HepG2 (cell line): ENCODE results near the gene VSX1. TPM values are rescaled to one million over a fixed set of nuclear protein-coding genes. Genes with fewer than 3 reads are reported as not detected.
A peak's percentile ranks its signal among the peaks of the same experiment; 100 is the strongest.

Source experiments
- ATAC-seq: fragments of 200-7000 bp; cut with Tn5 transposase; 3 replicates; pipeline ENCODE4 v1.9.1; 2020; ENCODE audit warnings: mild to moderate bottlenecking, moderate library complexity
- BruUV-seq: library from RNA; stranded (reverse); fragments of 400-500 nt; replicated peaks from 2 replicates; lab custom pipeline; 2021; lab: Mats Ljungman, UMichigan
- CTCF ChIA-PET: fragments of 300-600 bp; formaldehyde crosslinking; extraction: SDS; loops from one replicate; lab custom pipeline; 2021; ENCODE audit warnings: low total read pairs, inconsistent platforms, low intra/inter-chr PET ratio; lab: Yijun Ruan, JAX
- POLR2A ChIA-PET: fragments of 350-600 bp; sonication (Branson Sonifier 250); formaldehyde crosslinking; loops from one replicate; lab custom pipeline; 2020; ENCODE audit warnings: antibody characterized with exemption, inconsistent platforms; lab: Yijun Ruan, JAX
- DNase-seq: peaks from one replicate; pipeline ENCODE4 v3.0.0-alpha.2; 2015; ENCODE audit warnings: low spot score
- FAIRE-seq: peaks from 3 replicates; lab custom pipeline; 2011; peaks lifted over from hg19 to GRCh38; lab: Jason Lieb, UNC
- H2AFZ ChIP-seq: one replicate; pipeline ENCODE4 v1.6.1; 2011; ENCODE audit warnings: low read length, inconsistent platforms
- H3K27ac ChIP-seq: fragments of 300-600 bp; 3 replicates; pipeline ENCODE4 v1.8.0; 2011; ENCODE audit warnings: mixed run types, mild to moderate bottlenecking, mixed read lengths, low read length, inconsistent platforms; ENCODE audit not compliant: insufficient read depth; ENCODE audit errors: extremely low read length
- H3K27me3 ChIP-seq, 2 experiments: fragments of 200-600 bp in 1 of 2; 2 replicates in 1 of 2; 3 replicates in 1 of 2; pipeline versions ENCODE4 v1.6.0 to v1.8.0; 2011; ENCODE audit warnings: low read length in 2 of 2, mild to moderate bottlenecking in 2 of 2, moderate library complexity in 2 of 2, inconsistent platforms in 1 of 2; ENCODE audit not compliant: insufficient read depth in 2 of 2, control insufficient read depth in 1 of 2
- H3K36me3 ChIP-seq, 2 experiments: fragments of 200-600 bp in 1 of 2; replicated peaks in 1 of 2; 2 replicates in 1 of 2; 3 replicates in 1 of 2; pipeline versions ENCODE4 v1.5.1 to v1.8.0; 2011; ENCODE audit warnings: low read length in 2 of 2, inconsistent platforms in 1 of 2; ENCODE audit not compliant: insufficient read depth in 2 of 2, control insufficient read depth in 1 of 2
- H3K4me1 ChIP-seq: 2 replicates; pipeline ENCODE4 v1.5.1; 2012; ENCODE audit warnings: low read length, inconsistent platforms; ENCODE audit not compliant: insufficient read depth
- H3K4me2 ChIP-seq: 2 replicates; pipeline ENCODE4 v1.6.0; 2011; ENCODE audit warnings: low read depth, low read length, inconsistent platforms
- H3K4me3 ChIP-seq, 3 experiments: fragments of 200-600 bp in 1 of 3; sonication (generic), shearing (Covaris generic) in 1 of 3; replicated peaks in 1 of 3; 2 replicates each; pipeline ENCODE4 v1.5.1; 2011 to 2016; ENCODE audit warnings: low read length in 3 of 3, inconsistent platforms in 2 of 3, low read depth in 2 of 3, mild to moderate bottlenecking in 2 of 3, control low read depth in 1 of 3, mixed read lengths in 1 of 3; ENCODE audit not compliant: insufficient read depth in 1 of 3
- H3K79me2 ChIP-seq: one replicate; pipeline ENCODE4 v1.6.1; 2011; ENCODE audit warnings: low read length, inconsistent platforms; ENCODE audit not compliant: insufficient read depth
- H3K9ac ChIP-seq: 2 replicates; pipeline ENCODE4 v1.6.0; 2011; ENCODE audit warnings: mild to moderate bottlenecking, low read depth, low read length, inconsistent platforms; ENCODE audit not compliant: insufficient read depth
- H3K9me3 ChIP-seq: 2 replicates; pipeline ENCODE4 v1.5.1; 2012; ENCODE audit warnings: mild to moderate bottlenecking, low read length
- H4K20me1 ChIP-seq: 2 replicates; pipeline ENCODE4 v1.6.0; 2011; ENCODE audit warnings: inconsistent platforms, mild to moderate bottlenecking, low read length, moderate library complexity; ENCODE audit not compliant: insufficient read depth
- DPF2 ChIP-seq: sonication (generic); formaldehyde crosslinking; IDR thresholded peaks from 2 replicates; pipeline ENCODE4 v1.4.0; 2020; ENCODE audit warnings: mild to moderate bottlenecking, low read depth, missing genetic modification reagents, borderline replicate concordance
- FOXK1 ChIP-seq: sonication (generic); formaldehyde crosslinking; IDR thresholded peaks from 2 replicates; pipeline ENCODE4 v1.4.0; 2020; ENCODE audit warnings: low read depth, missing genetic modification reagents, borderline replicate concordance
- MTA1 ChIP-seq: sonication (generic); formaldehyde crosslinking; IDR thresholded peaks from 2 replicates; pipeline ENCODE4 v1.4.0; 2020; ENCODE audit warnings: missing genetic modification reagents, mild to moderate bottlenecking, borderline replicate concordance
- PBX3 ChIP-seq: sonication (generic); formaldehyde crosslinking; IDR thresholded peaks from 2 replicates; pipeline ENCODE4 v1.8.1; 2023; ENCODE audit warnings: missing genetic modification reagents, inconsistent platforms, borderline replicate concordance
- SALL1 ChIP-seq: sonication (generic); formaldehyde crosslinking; IDR thresholded peaks from 2 replicates; pipeline ENCODE4 v1.8.0; 2022; ENCODE audit warnings: mild to moderate bottlenecking, missing genetic modification reagents
- SRSF1 ChIP-seq: fragments of 200-400 bp; formaldehyde crosslinking; optimal IDR thresholded peaks from 2 replicates; pipeline ENCODE3; 2017; ENCODE audit warnings: mild to moderate bottlenecking, low read depth, low read length, moderate library complexity
- ZNF468 ChIP-seq: sonication (generic); formaldehyde crosslinking; IDR thresholded peaks from 2 replicates; pipeline ENCODE4 v1.8.0; 2022; ENCODE audit warnings: mild to moderate bottlenecking, moderate library complexity, missing genetic modification reagents
- WGBS: methylation state at CpG from one replicate; pipeline ENCODE4 v1.1.6; 2017; ENCODE audit warnings: low lambda C conversion rate; 5-methylcytosine and 5-hydroxymethylcytosine counted together
- in situ Hi-C: cut with HindIII; loops from 2 replicates; pipeline ENCODE4 v1.10.0; 2017; ENCODE audit warnings: low pct_unique_long_range_greater_than_20kb; ENCODE audit not compliant: extremely low pct_ligation_motif_present
- intact Hi-C: fragments of 100-400 bp; cut with micrococcal nuclease; formaldehyde crosslinking; loops from one replicate; pipeline ENCODE4 v1.10.0; 2022; ENCODE audit not compliant: unreplicated experiment
- polyA plus RNA-seq, 8 experiments: library from polyadenylated mRNA; depleted of rRNA in 3 of 8; stranded (reverse) in 7 of 8; unstranded in 1 of 8; fragments of >200 nt; fragmentation: Illumina TruSeq in 4 of 8; extraction: Trizol in 4 of 8; gene quantifications; 2 replicates each; pipeline versions ENCODE4 v1.2.1 to v1.2.3, GENCODE V29; 2011 to 2016; ENCODE audit warnings: low read depth in 4 of 8, missing spikeins in 1 of 8, mixed read lengths in 1 of 8; ENCODE audit not compliant: insufficient read depth in 1 of 8
- total RNA-seq, 5 experiments: library from RNA; depleted of rRNA; stranded (reverse); fragments of >200 nt; fragmentation: Illumina TruSeq; extraction: Trizol; gene quantifications; 2 replicates each; pipeline ENCODE4 v1.2.3, GENCODE V29; 2016; ENCODE audit warnings: low read depth in 1 of 5
- TF ChIP-seq, protein P1 (sequence below): sonication (generic); formaldehyde crosslinking; IDR thresholded peaks from 2 replicates; pipeline ENCODE4 v1.8.1; 2023; ENCODE audit warnings: mild to moderate bottlenecking, missing genetic modification reagents
- TF ChIP-seq, protein P2 (sequence below): sonication (generic); formaldehyde crosslinking; IDR thresholded peaks from 2 replicates; pipeline ENCODE4 v1.4.0; 2020; ENCODE audit warnings: missing genetic modification reagents
- TF ChIP-seq, protein P3 (sequence below): sonication (generic); formaldehyde crosslinking; IDR thresholded peaks from 2 replicates; pipeline ENCODE4 v1.5.0; 2020; ENCODE audit warnings: mild to moderate bottlenecking, missing genetic modification reagents, moderate library complexity

VSX1 gene
- total and polyA plus RNA-seq, 2 of the 13 experiments (the other 11 are each of a cell fraction or from before 2014, with no cell fraction given), result 0.04 TPM; not detected in 1

GRCh38 chr20:25045343-25045712 lies 36.6 kb downstream of the VSX1 start:
- H3K36me3 ChIP-seq, result no peaks in the 10 kb centered on the region; a peak in 1 of 5 replicates
- POLR2A ChIA-PET, result interaction anchor here (0.8 kb wide), 1 partner anchor 13 kb away, joined by 3 read pairs; no protein-coding TSS in a partner anchor
- H3K4me3 ChIP-seq, result no peak overlapping the region
- peaks cover 42% of the 10 kb centered on the region for H3K4me1 ChIP-seq
- ATAC-seq (no peak), DNase-seq (no peak), FAIRE-seq (no peak)
- no peaks in the 10 kb centered on the region for H3K9me3 ChIP-seq
- H3K4me2 ChIP-seq, result no peak overlapping the region
- WGBS, result 43% methylated on average over 9 of the region's 9 CpGs
- no TSS peak for BruUV-seq
- intact Hi-C loops (no loop called here), in situ Hi-C loops (no loop called here)
- no peaks in the 10 kb centered on the region for H3K79me2 ChIP-seq
- peaks cover 0 to 3% of the 10 kb centered on the region in 2 experiments; a peak in 1 of 5 replicates for H3K27me3 ChIP-seq
- no peak overlapping the region for H3K27ac ChIP-seq
- no peaks in the 10 kb centered on the region for H4K20me1 ChIP-seq
- H2AFZ ChIP-seq, result no peak overlapping the region
- H3K9ac ChIP-seq, result no peak overlapping the region
- CTCF ChIA-PET, result no interaction called here
- TF ChIP-seq, protein P1, sequence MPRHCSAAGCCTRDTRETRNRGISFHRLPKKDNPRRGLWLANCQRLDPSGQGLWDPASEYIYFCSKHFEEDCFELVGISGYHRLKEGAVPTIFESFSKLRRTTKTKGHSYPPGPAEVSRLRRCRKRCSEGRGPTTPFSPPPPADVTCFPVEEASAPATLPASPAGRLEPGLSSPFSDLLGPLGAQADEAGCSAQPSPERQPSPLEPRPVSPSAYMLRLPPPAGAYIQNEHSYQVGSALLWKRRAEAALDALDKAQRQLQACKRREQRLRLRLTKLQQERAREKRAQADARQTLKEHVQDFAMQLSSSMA, result 0 out of 2 replicates have a peak, but pooled peaks have one; percentile 11
- TF ChIP-seq, protein P2, sequence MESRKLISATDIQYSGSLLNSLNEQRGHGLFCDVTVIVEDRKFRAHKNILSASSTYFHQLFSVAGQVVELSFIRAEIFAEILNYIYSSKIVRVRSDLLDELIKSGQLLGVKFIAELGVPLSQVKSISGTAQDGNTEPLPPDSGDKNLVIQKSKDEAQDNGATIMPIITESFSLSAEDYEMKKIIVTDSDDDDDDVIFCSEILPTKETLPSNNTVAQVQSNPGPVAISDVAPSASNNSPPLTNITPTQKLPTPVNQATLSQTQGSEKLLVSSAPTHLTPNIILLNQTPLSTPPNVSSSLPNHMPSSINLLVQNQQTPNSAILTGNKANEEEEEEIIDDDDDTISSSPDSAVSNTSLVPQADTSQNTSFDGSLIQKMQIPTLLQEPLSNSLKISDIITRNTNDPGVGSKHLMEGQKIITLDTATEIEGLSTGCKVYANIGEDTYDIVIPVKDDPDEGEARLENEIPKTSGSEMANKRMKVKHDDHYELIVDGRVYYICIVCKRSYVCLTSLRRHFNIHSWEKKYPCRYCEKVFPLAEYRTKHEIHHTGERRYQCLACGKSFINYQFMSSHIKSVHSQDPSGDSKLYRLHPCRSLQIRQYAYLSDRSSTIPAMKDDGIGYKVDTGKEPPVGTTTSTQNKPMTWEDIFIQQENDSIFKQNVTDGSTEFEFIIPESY (CRISPR knock-in tag), result no peak
- TF ChIP-seq MTA1 (CRISPR knock-in tag), result 0 out of 2 replicates have a peak, but pooled peaks have one; percentile 5
- TF ChIP-seq SALL1 (CRISPR knock-in tag), result no peak
- TF ChIP-seq DPF2, result no peak
- TF ChIP-seq, protein P3, sequence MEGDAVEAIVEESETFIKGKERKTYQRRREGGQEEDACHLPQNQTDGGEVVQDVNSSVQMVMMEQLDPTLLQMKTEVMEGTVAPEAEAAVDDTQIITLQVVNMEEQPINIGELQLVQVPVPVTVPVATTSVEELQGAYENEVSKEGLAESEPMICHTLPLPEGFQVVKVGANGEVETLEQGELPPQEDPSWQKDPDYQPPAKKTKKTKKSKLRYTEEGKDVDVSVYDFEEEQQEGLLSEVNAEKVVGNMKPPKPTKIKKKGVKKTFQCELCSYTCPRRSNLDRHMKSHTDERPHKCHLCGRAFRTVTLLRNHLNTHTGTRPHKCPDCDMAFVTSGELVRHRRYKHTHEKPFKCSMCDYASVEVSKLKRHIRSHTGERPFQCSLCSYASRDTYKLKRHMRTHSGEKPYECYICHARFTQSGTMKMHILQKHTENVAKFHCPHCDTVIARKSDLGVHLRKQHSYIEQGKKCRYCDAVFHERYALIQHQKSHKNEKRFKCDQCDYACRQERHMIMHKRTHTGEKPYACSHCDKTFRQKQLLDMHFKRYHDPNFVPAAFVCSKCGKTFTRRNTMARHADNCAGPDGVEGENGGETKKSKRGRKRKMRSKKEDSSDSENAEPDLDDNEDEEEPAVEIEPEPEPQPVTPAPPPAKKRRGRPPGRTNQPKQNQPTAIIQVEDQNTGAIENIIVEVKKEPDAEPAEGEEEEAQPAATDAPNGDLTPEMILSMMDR (CRISPR knock-in tag), result no peak
- TF ChIP-seq FOXK1 (CRISPR knock-in tag), result no peak
- TF ChIP-seq PBX3, result no peak
- TF ChIP-seq ZNF468, result 0 out of 2 replicates have a peak, but pooled peaks have one; percentile 73
- TF ChIP-seq SRSF1, result peak; percentile 14
- TF ChIP-seq, all 625 proteins: peak for 4
